Endothelial cell of umbilical vein (primary cell): ENCODE measurements around the gene PLEKHJ1. TPM values are rescaled to one million over a fixed set of nuclear protein-coding genes. Genes with fewer than 3 reads are reported as not detected.
"Not testable (repeated sequence)": the region's sequence is repeated elsewhere in the genome, so short reads cannot be mapped to it uniquely, and the experiment has no call there.

ENCODE experiments used
- BruUV-seq: library from RNA; stranded (reverse); fragments of 400-500 nt; replicated peaks from 2 replicates; lab custom pipeline; 2021; lab: Mats Ljungman, UMichigan
- CTCF ChIA-PET: fragments of 300-600, 350-600 bp; sonication (Branson Sonifier 250); formaldehyde crosslinking; loops from one replicate; lab custom pipeline; 2021; ENCODE audit warnings: antibody characterized with exemption, inconsistent platforms; lab: Charles Lee
- POLR2A ChIA-PET: fragments of 300-600, 350-600 bp; sonication (Branson Sonifier 250); formaldehyde crosslinking; loops from one replicate; lab custom pipeline; 2021; ENCODE audit warnings: antibody characterized with exemption, inconsistent platforms; lab: Charles Lee
- DNase-seq: peaks from one replicate; pipeline ENCODE4 v3.0.0-alpha.2; 2011; ENCODE audit warnings: low read depth, low spot score
- FAIRE-seq: peaks from 2 replicates; lab custom pipeline; 2011; peaks lifted over from hg19 to GRCh38; lab: Jason Lieb, UNC
- H2AFZ ChIP-seq: 2 replicates; pipeline ENCODE4 v1.6.0; 2012; ENCODE audit warnings: low read depth, low read length, control low read depth, inconsistent platforms
- H3K27ac ChIP-seq: 2 replicates; pipeline ENCODE4 v1.5.1; 2011; ENCODE audit warnings: low read depth, mild to moderate bottlenecking, control low read depth, low read length, moderate library complexity; ENCODE audit not compliant: insufficient read depth
- H3K27me3 ChIP-seq, 2 experiments: 2 replicates each; pipeline versions ENCODE4 v1.6.0 to v1.6.1; 2011; ENCODE audit warnings: low read length in 2 of 2, mixed read lengths in 1 of 2; ENCODE audit not compliant: control insufficient read depth in 2 of 2, insufficient read depth in 2 of 2
- H3K36me3 ChIP-seq, 2 experiments: 2 replicates in 1 of 2; 3 replicates in 1 of 2; pipeline ENCODE4 v1.5.1; 2011; ENCODE audit warnings: low read length in 2 of 2, mild to moderate bottlenecking in 1 of 2, moderate library complexity in 1 of 2; ENCODE audit not compliant: control insufficient read depth in 2 of 2, insufficient read depth in 2 of 2; ENCODE audit errors: extremely low read depth in 1 of 2
- H3K4me1 ChIP-seq: 3 replicates; pipeline ENCODE4 v1.5.1; 2011; ENCODE audit warnings: mild to moderate bottlenecking, low read length; ENCODE audit not compliant: control insufficient read depth, insufficient read depth; ENCODE audit errors: extremely low read depth
- H3K4me2 ChIP-seq: 2 replicates; pipeline ENCODE4 v1.6.1; 2011; ENCODE audit warnings: low read length, control low read depth, mixed read lengths; ENCODE audit not compliant: insufficient read depth
- H3K4me3 ChIP-seq, 3 experiments: fragments of 200-600 bp in 1 of 3; sonication (generic), shearing (Covaris generic) in 1 of 3; replicated peaks in 1 of 3; 2 replicates each; pipeline ENCODE4 v1.5.1; 2011 to 2016; ENCODE audit warnings: control low read depth in 3 of 3, low read length in 3 of 3, mild to moderate bottlenecking in 2 of 3, inconsistent platforms in 1 of 3, low read depth in 1 of 3, moderate library complexity in 1 of 3; ENCODE audit not compliant: insufficient read depth in 1 of 3
- H3K79me2 ChIP-seq: 2 replicates; pipeline ENCODE4 v1.6.0; 2012; ENCODE audit warnings: low read length, inconsistent platforms; ENCODE audit not compliant: control insufficient read depth, insufficient read depth
- H3K9ac ChIP-seq: replicated peaks from 2 replicates; pipeline ENCODE3; 2011; ENCODE audit warnings: low read length, control low read depth; ENCODE audit not compliant: insufficient read depth; ENCODE audit errors: extremely low read depth
- H3K9me1 ChIP-seq: replicated peaks from 3 replicates; pipeline ENCODE4 v1.6.0; 2011; ENCODE audit warnings: mild to moderate bottlenecking, low read length; ENCODE audit not compliant: control insufficient read depth, insufficient read depth; ENCODE audit errors: extremely low read depth
- H3K9me3 ChIP-seq: replicated peaks from 2 replicates; pipeline ENCODE4 v1.5.1; 2012; ENCODE audit warnings: low read length, inconsistent platforms; ENCODE audit not compliant: control insufficient read depth, insufficient read depth
- H4K20me1 ChIP-seq: replicated peaks from 2 replicates; pipeline ENCODE3; 2011; ENCODE audit warnings: mild to moderate bottlenecking, low read length; ENCODE audit not compliant: control insufficient read depth, insufficient read depth; ENCODE audit errors: extremely low read depth
- EZH2 ChIP-seq: IDR thresholded peaks from 2 replicates; pipeline ENCODE4 v1.6.1; 2012; ENCODE audit warnings: borderline replicate concordance, low read depth, mild to moderate bottlenecking, moderate library complexity, low read length, inconsistent platforms; ENCODE audit not compliant: severe bottlenecking
- FOS ChIP-seq: IDR thresholded peaks from 2 replicates; pipeline ENCODE4 v1.6.1; 2011; ENCODE audit warnings: mild to moderate bottlenecking, low read length, moderate library complexity, borderline replicate concordance; ENCODE audit not compliant: insufficient read depth
- JUN ChIP-seq: IDR thresholded peaks from 2 replicates; pipeline ENCODE4 v1.6.1; 2011; ENCODE audit warnings: borderline replicate concordance, low read depth; ENCODE audit not compliant: insufficient read length, insufficient read depth
- MAX ChIP-seq: IDR thresholded peaks from 2 replicates; pipeline ENCODE4 v1.6.1; 2011; ENCODE audit not compliant: insufficient read depth, insufficient read length
- MYC ChIP-seq: IDR thresholded peaks from one replicate; pipeline ENCODE4 v1.6.1; 2011; ENCODE audit warnings: mild to moderate bottlenecking, low read depth, low read length
- POLR2A ChIP-seq: IDR thresholded peaks from 2 replicates; pipeline ENCODE4 v1.6.1; 2012; ENCODE audit warnings: low read depth, mild to moderate bottlenecking, control low read depth, low read length
- POLR2AphosphoS5 ChIP-seq: IDR thresholded peaks from 2 replicates; pipeline ENCODE4 v1.6.1; 2012; ENCODE audit warnings: low read depth, mild to moderate bottlenecking, control low read depth, low read length, moderate library complexity; ENCODE audit not compliant: insufficient read depth
- dilution Hi-C: fragments of 300-500 bp; cut with MboI; formaldehyde crosslinking; loops from one replicate; pipeline ENCODE4 v1.15.0; 2019; ENCODE audit warnings: low sequenced_read_pairs; ENCODE audit not compliant: extremely low pct_ligation_motif_present
- intact Hi-C: fragments of 100-400 bp; cut with micrococcal nuclease; formaldehyde crosslinking; loops from one replicate; pipeline ENCODE4 v1.10.0; 2022
- polyA plus RNA-seq, 4 experiments: library from polyadenylated mRNA; depleted of rRNA in 3 of 4; stranded (reverse) in 3 of 4; unstranded in 1 of 4; fragments of >200 nt; gene quantifications; 2 replicates each; pipeline versions ENCODE4 v1.2.1 to v1.2.3, GENCODE V29; 2011 to 2012; ENCODE audit warnings: missing spikeins in 1 of 4
- total RNA-seq: library from RNA; stranded (reverse); gene quantifications from 2 replicates; pipeline ENCODE4 v1.2.3, GENCODE V29; 2021
- TF ChIP-seq, protein P1 (sequence below), 2 donors: IDR thresholded peaks; 1 replicate in 1 of 2; 2 replicates in 1 of 2; pipeline ENCODE4 v1.5.1; 2011; ENCODE audit warnings: low read length in 2 of 2, mild to moderate bottlenecking in 2 of 2, moderate library complexity in 2 of 2, control low read depth in 1 of 2, inconsistent platforms in 1 of 2, low read depth in 1 of 2; ENCODE audit not compliant: insufficient read depth in 1 of 2; ENCODE audit errors: extremely low read depth in 1 of 2

Gene PLEKHJ1
- total and polyA plus RNA-seq, 2 donors (not counting 3 experiments of a cell fraction or from before 2014, with no cell fraction given), result 82.4 to 115 TPM

GRCh38 chr19:2281265-2282061 lies 45.3 kb upstream of the PLEKHJ1 start:
- H3K4me2 ChIP-seq, H3K36me3 ChIP-seq, H3K9ac ChIP-seq, dilution Hi-C loops, DNase-seq, H3K79me2 ChIP-seq, H3K9me3 ChIP-seq, BruUV-seq, H3K9me1 ChIP-seq, H3K27ac ChIP-seq, H3K4me1 ChIP-seq, FAIRE-seq, H4K20me1 ChIP-seq, intact Hi-C loops, H3K27me3 ChIP-seq: not testable (repeated sequence)
- Histone ChIP-seq H3K4me3 (peak overlapping the region in 1 of 3 experiments; percentile 1), H2AFZ (peak overlapping the region; percentile 46)
- ChIA-PET CTCF (interaction anchor here (1.3 kb wide), 1 partner anchor 332 kb away, joined by 3 read pairs; no protein-coding TSS in a partner anchor), POLR2A (interaction anchor here (0.7 kb wide), 1 partner anchor 13 kb away, joined by 9 read pairs; no protein-coding TSS in a partner anchor)

DNA sequence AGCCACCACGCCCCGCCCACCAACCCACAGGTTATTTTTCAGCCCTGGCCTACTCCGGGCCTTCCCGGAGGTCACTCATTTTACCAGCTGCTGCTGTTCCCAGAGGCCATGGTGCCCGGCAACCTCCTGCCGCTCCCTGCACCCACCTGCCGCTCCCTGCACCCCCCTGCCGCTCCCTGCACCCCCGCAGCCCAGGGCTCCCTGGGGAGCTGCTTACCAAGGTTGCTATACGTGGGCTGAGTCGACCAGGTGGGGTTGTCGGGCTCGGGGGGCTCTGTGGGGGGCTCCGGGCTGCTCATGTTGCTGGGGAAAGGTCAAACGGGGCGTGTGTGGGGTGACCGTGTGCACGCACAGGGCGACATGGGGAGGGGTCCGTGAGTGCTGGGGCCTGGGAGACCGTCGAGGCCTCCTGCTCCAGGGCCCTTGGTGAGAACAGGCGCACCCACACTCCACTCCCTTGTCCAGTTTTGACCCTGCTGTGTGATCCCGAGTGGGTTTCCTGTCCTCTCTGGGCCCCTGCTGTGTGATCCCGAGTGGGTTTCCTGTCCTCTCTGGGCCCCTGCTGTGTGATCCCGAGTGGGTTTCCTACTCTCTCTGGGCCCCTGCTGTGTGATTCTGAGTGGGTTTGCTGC lies 44.6 kb upstream of the PLEKHJ1 start:
- no peak overlapping the region for H3K4me3 ChIP-seq
- no peaks in the 10 kb centered on the region for H3K9me1 ChIP-seq
- dilution Hi-C loops, result no loop called here
- H3K9me3 ChIP-seq, result no peaks in the 10 kb centered on the region
- H3K4me2 ChIP-seq, result no peak overlapping the region
- FAIRE-seq (no peak), DNase-seq (no peak)
- H3K27me3 ChIP-seq, result peaks cover 2 to 6% of the 10 kb centered on the region in 2 experiments
- H3K36me3 ChIP-seq, result peaks cover 0 to 4% of the 10 kb centered on the region in 2 experiments
- TF ChIP-seq MYC, result no peak
- TF ChIP-seq POLR2A, result no peak
- no peak for TF ChIP-seq POLR2AphosphoS5
- TF ChIP-seq JUN, result no peak
- no peak for TF ChIP-seq FOS
- TF ChIP-seq, protein P1, sequence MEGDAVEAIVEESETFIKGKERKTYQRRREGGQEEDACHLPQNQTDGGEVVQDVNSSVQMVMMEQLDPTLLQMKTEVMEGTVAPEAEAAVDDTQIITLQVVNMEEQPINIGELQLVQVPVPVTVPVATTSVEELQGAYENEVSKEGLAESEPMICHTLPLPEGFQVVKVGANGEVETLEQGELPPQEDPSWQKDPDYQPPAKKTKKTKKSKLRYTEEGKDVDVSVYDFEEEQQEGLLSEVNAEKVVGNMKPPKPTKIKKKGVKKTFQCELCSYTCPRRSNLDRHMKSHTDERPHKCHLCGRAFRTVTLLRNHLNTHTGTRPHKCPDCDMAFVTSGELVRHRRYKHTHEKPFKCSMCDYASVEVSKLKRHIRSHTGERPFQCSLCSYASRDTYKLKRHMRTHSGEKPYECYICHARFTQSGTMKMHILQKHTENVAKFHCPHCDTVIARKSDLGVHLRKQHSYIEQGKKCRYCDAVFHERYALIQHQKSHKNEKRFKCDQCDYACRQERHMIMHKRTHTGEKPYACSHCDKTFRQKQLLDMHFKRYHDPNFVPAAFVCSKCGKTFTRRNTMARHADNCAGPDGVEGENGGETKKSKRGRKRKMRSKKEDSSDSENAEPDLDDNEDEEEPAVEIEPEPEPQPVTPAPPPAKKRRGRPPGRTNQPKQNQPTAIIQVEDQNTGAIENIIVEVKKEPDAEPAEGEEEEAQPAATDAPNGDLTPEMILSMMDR (IDR thresholded peaks at IDR 0.05; ENCODE audit: extremely low read depth in 1 of 2, insufficient read depth in 1 of 2, low read depth in 1 of 2, low read length in 2 of 2), result no peak
- TF ChIP-seq EZH2, result no peak
- no peak for TF ChIP-seq MAX
- no peak overlapping the region for H3K27ac ChIP-seq
- no peak overlapping the region for H3K9ac ChIP-seq
- POLR2A ChIA-PET, result no interaction called here
- H2AFZ ChIP-seq, result no peak overlapping the region
- H3K4me1 ChIP-seq, result peaks cover 9% of the 10 kb centered on the region
- intact Hi-C loops, result no loop called here
- H4K20me1 ChIP-seq, result no peaks in the 10 kb centered on the region
- H3K79me2 ChIP-seq, result no peaks in the 10 kb centered on the region
- no TSS peak for BruUV-seq
- CTCF ChIA-PET, result no interaction called here
